Stimulated activated CD8-positive, alpha-beta memory T cell treated with anti-CD3 and anti-CD28 coated beads, Interleukin-4, amount 100 ng/mL, for 1 hour (primary cell): ENCODE measurements around the gene GOLGA8T.
"Not testable (repeated sequence)": the region's sequence is repeated elsewhere in the genome, so short reads cannot be mapped to it uniquely, and the experiment has no call there.

Experiments used
- DNase-seq, 2 donors: peaks; one replicate each; pipeline ENCODE4 v3.0.0-alpha.2; 2020; ENCODE audit warnings: low read depth in 2 of 2, low spot score in 1 of 2

GOLGA8T gene

DNA sequence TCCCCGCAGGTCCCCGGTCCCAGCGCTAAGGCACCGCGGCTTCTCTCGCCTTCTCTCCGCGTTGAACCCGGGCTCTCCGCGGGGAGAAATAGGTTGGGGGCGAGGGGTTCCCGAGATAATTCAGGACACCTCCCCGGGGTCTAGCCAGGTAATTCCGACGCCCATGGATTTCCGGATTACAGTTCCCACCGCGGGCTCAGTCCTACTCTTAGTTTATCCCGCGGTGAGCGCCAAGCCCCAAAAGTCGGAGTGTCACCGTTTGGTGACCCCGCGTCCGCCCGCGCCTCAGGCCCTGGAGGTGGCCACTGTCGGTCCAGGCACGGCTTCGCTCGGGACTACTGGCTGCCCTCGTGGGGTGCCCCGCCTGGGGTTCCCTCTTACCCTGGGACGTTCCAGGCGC lies 56.8 kb downstream of the GOLGA8T start:
- not testable (repeated sequence) for DNase-seq

DNA sequence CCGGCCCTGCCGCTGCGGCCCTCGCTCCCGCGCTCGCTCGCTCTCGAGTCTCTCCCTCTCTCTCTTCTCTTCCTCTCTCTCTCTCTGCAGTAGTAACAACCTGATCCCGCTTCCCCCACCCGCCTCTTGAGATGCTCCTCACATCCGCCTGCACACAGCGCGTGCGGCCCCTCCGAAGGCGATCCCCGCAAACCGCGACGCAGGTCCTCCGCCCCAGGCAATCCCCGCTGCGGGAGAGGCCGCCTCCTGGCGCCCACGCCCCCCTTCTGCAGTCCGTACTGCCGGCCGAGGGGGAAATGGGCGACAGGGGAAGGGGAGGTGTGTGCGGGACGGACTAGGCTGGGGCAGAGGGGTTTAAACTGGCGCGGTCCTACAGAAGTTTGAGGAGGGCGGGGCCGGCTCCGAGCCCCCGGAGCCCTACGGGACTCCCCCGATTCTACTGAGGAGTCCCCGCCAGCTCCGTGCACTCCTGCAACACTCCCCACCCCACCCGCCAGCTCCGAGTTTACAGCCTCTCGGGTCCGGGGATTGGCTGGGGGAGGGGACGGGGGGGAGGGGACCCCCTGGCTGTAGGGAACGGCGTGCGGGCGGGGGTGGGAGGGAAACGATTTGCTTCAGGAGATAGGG lies 57.4 kb downstream of the GOLGA8T start:
- DNase-seq, result not testable (repeated sequence)

DNA sequence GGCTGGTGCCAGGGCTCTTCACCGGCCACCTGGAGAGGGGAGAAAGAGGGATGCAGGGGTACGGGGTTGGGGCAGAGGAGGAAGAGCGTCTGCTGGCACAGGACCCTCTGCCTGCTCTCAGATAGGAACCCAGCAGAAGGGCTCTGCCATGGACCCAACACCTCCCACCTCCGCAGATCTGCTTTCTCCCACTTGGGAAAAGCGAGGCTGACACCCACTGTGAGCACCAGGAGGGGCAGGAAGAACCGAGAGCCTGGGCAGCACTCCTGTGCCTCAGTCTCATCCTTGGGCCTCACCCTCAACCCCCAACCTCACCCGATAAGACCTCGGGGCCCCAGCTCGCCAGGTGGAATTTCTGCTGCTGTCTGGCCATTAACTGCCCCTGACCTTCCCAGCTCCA lies 58.0 kb downstream of the GOLGA8T start:
- DNase-seq, result not testable (repeated sequence)
